AG09309 (cell line): ENCODE measurements around the gene CEP126.
"Not testable (repeated sequence)": the region's sequence is repeated elsewhere in the genome, so short reads cannot be mapped to it uniquely, and the experiment has no call there.

ENCODE experiments used
- DNase-seq: peaks from one replicate; pipeline ENCODE4 v3.0.0-alpha.2; 2010; ENCODE audit warnings: low read depth
- H3K4me3 ChIP-seq: 2 replicates; pipeline ENCODE4 v1.5.1; 2011; ENCODE audit warnings: mild to moderate bottlenecking, low read depth, low read length, moderate library complexity; ENCODE audit not compliant: control insufficient read depth
- CTCF ChIP-seq: IDR thresholded peaks from 2 replicates; pipeline ENCODE4 v1.5.1; 2011; ENCODE audit warnings: mild to moderate bottlenecking, low read depth, low read length, inconsistent platforms; ENCODE audit not compliant: insufficient read depth, control insufficient read depth; ENCODE audit errors: missing control alignments

The CEP126 gene

GRCh38 chr11:101975734-101976133, 60.9 kb downstream of the CEP126 start:
- DNase-seq: no peak
- H3K4me3 ChIP-seq: no peak overlapping the region
- TF ChIP-seq CTCF: no peak

GRCh38 chr11:101987370-101987769, 72.6 kb downstream of the CEP126 start:
- no peak overlapping the region for H3K4me3 ChIP-seq
- TF ChIP-seq CTCF: no peak
- no peak for DNase-seq

GRCh38 chr11:101993172-101993571, 78.4 kb downstream of the CEP126 start:
- H3K4me3 ChIP-seq: no peak overlapping the region
- DNase-seq: no peak
- no peak for TF ChIP-seq CTCF

GRCh38 chr11:101994052-101994469, 79.3 kb downstream of the CEP126 start:
- not testable (repeated sequence) for DNase-seq, H3K4me3 ChIP-seq

GRCh38 chr11:101996111-101996510, 81.3 kb downstream of the CEP126 start:
- H3K4me3 ChIP-seq: no peak overlapping the region
- TF ChIP-seq CTCF: no peak
- no peak for DNase-seq

- no peak overlapping the region for H3K4me3 ChIP-seq
- no peak for TF ChIP-seq CTCF
- DNase-seq: no peak
Measured at GRCh38 chr11:102001657-102002338, 87.0 kb downstream of the CEP126 start.

- no peak for TF ChIP-seq CTCF
- no peak for DNase-seq
Measured at GRCh38 chr11:102004220-102004619, 89.4 kb downstream of the CEP126 start.

More at GRCh38 chr11:102004220-102004619, 89.4 kb downstream of the CEP126 start:
- no peak overlapping the region for H3K4me3 ChIP-seq
